Kidney epithelial cell (primary cell): ENCODE results near the gene AFAP1L2. TPM values are rescaled to one million over a fixed set of nuclear protein-coding genes. Genes with fewer than 3 reads are reported as not detected.

Experiments
- DNase-seq: peaks from one replicate; pipeline ENCODE4 v3.0.0-alpha.2; 2010; ENCODE audit warnings: low read depth
- H3K27me3 ChIP-seq: 2 replicates; pipeline ENCODE4 v1.6.0; 2011; ENCODE audit warnings: low read length; ENCODE audit not compliant: control insufficient read depth, insufficient read depth
- H3K36me3 ChIP-seq: 2 replicates; pipeline ENCODE4 v1.5.1; 2011; ENCODE audit warnings: low read length; ENCODE audit not compliant: control insufficient read depth, insufficient read depth
- H3K4me3 ChIP-seq: 2 replicates; pipeline ENCODE4 v1.5.1; 2011; ENCODE audit warnings: low read depth, mild to moderate bottlenecking, control low read depth, low read length
- CTCF ChIP-seq: IDR thresholded peaks from 2 replicates; pipeline ENCODE4 v1.5.1; 2011; ENCODE audit warnings: mild to moderate bottlenecking, moderate library complexity, low read length, control low read depth, inconsistent platforms; ENCODE audit not compliant: insufficient read depth, poor library complexity, severe bottlenecking
- total RNA-seq: library from RNA; depleted of rRNA; stranded (reverse); fragments of >200 nt; gene quantifications from 2 replicates; pipeline ENCODE4 v1.2.3, GENCODE V29; 2015

The AFAP1L2 gene
- total RNA-seq, 1 donor from 2014 or later = 10.2 TPM

DNA sequence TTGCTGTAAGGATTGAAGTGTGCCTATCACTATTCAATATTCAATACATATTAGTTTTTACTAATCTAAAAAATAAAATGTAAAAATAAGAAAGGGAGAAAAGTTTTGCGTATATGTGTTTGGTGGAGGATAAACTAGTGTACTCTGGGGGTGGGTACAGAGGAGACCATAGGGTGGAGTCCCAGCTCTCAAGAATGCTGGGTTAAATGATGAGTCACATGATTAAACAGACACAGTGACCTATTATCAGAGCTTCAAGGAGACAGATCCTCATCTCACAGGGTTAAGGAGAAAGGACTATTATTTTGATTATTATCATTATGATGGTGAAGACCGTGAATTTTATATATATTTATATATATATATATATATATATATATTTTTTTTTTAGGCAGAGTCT, 77.5 kb downstream of the AFAP1L2 start:
- H3K27me3 ChIP-seq = no peaks in the 10 kb centered on the region
- no peak for DNase-seq
- no peak overlapping the region for H3K4me3 ChIP-seq
- no peak for TF ChIP-seq CTCF
- H3K36me3 ChIP-seq = peaks cover 2% of the 10 kb centered on the region

DNA sequence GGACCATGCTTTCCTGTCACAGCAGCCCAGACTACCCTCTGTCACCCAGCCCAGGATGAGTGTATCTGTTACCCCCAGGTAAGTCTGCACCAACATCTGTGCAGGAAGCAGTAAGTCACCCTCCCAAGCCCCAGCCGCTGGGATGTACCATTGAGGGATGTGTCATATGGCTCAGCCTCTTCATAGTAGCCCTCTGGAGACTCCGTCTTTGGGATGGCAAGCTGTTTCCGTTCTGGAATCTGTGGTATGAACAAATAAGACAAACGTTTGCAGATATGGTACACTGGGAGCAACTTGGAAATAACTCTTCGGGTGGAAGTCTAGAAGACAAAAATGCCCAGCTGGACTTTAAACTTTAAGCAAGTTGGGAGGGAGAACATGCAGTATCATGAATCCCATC, 81.3 kb downstream of the AFAP1L2 start:
- TF ChIP-seq CTCF = no peak
- DNase-seq = no peak
- peaks cover 2% of the 10 kb centered on the region for H3K36me3 ChIP-seq

DNA sequence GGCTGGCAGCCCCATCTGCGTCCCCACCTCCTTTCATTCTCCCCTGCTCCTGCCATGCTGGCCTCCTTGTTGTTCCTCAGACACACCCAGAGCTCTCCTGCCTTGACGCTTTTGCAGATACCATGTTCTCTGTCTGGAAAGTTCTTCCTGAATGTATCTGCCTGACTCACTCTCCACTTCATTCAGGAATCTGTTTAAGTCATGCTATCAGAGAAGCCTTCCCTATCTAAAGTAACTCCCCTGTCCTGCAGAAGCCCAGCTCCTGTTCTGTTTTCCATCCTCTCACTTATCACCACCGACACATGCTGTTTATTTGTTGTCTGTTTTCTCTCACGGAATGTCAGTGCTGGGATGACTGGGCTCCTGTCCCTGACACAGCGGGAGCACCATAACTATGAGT, 82.0 kb downstream of the AFAP1L2 start:
- H3K27me3 ChIP-seq = no peaks in the 10 kb centered on the region
- TF ChIP-seq CTCF = no peak
- H3K4me3 ChIP-seq = no peak overlapping the region
- H3K36me3 ChIP-seq = peaks cover 2% of the 10 kb centered on the region
- DNase-seq = no peak

More for the DNA sequence above, 81.3 kb downstream of the AFAP1L2 start:
- no peaks in the 10 kb centered on the region for H3K27me3 ChIP-seq
- H3K4me3 ChIP-seq = no peak overlapping the region

GRCh38 chr10:114320249-114321116, 83.8 kb downstream of the AFAP1L2 start:
- H3K27me3 ChIP-seq = no peaks in the 10 kb centered on the region
- peak; percentile 44 for DNase-seq
- H3K4me3 ChIP-seq = no peak overlapping the region
- peaks cover 2% of the 10 kb centered on the region for H3K36me3 ChIP-seq
- no peak for TF ChIP-seq CTCF

- no peak for DNase-seq
- Histone ChIP-seq H3K36me3 (peaks cover 2% of the 10 kb centered on the region), H3K4me3 (no peak overlapping the region), H3K27me3 (no peaks in the 10 kb centered on the region)
- TF ChIP-seq CTCF = no peak
These were observed 84.7 kb downstream of the AFAP1L2 start for GRCh38 chr10:114319406-114320248.
